Epidermal melanocyte (primary cell): ENCODE data around the gene MPP4.

ENCODE experiments used
- DNase-seq: peaks from one replicate; pipeline ENCODE4 v3.0.0; 2011; ENCODE audit warnings: low spot score; ENCODE audit not compliant: insufficient read length

MPP4 gene

GRCh38 chr2:201698588-201699226, at the start of gene MPP4:
Gene MPP4 (minus strand): TSS chr2:201698644. CDS start chr2:201693954, 4,690 bp downstream.
- DNase-seq, result no peak

- no peak for DNase-seq
These were observed 48.1 kb upstream of the MPP4 start for GRCh38 chr2:201746551-201746950.

GRCh38 chr2:201735486-201735885, 37.0 kb upstream of the MPP4 start:
- DNase-seq, result no peak

- DNase-seq, result no peak
These were observed 35.7 kb upstream of the MPP4 start for GRCh38 chr2:201734111-201734510.

- DNase-seq, result no peak
These were observed 35.1 kb upstream of the MPP4 start for GRCh38 chr2:201733544-201733943.

GRCh38 chr2:201730651-201731285, 32.3 kb upstream of the MPP4 start:
- no peak for DNase-seq

GRCh38 chr2:201715459-201715858, 17.0 kb upstream of the MPP4 start:
- no peak for DNase-seq

GRCh38 chr2:201712726-201713125, 14.3 kb upstream of the MPP4 start:
- no peak for DNase-seq

GRCh38 chr2:201709747-201710146, 11.3 kb upstream of the MPP4 start:
- no peak for DNase-seq

- DNase-seq, result no peak
These were observed 10.6 kb upstream of the MPP4 start for GRCh38 chr2:201709049-201709448.

GRCh38 chr2:201707753-201708152, 9.3 kb upstream of the MPP4 start:
- DNase-seq, result no peak

GRCh38 chr2:201707142-201707541, 8.7 kb upstream of the MPP4 start:
- DNase-seq, result no peak

GRCh38 chr2:201704536-201704935, 6.1 kb upstream of the MPP4 start:
- DNase-seq, result no peak

- DNase-seq, result no peak
These were observed 3.2 kb upstream of the MPP4 start for GRCh38 chr2:201701646-201702045.

GRCh38 chr2:201699416-201699815, 972 bp upstream of the MPP4 start:
- no peak for DNase-seq

- no peak for DNase-seq
These were observed 545 bp downstream of the MPP4 start for GRCh38 chr2:201697899-201698298.

- DNase-seq, result no peak
These were observed 2.2 kb downstream of the MPP4 start for GRCh38 chr2:201696151-201696659.

GRCh38 chr2:201685156-201685555, 13.3 kb downstream of the MPP4 start:
- DNase-seq, result no peak

- no peak for DNase-seq
These were observed 17.7 kb downstream of the MPP4 start for GRCh38 chr2:201680743-201681142.

GRCh38 chr2:201678401-201678800, 20.0 kb downstream of the MPP4 start:
- no peak for DNase-seq

GRCh38 chr2:201675454-201675853, 23.0 kb downstream of the MPP4 start:
- DNase-seq, result no peak

GRCh38 chr2:201674794-201675193, 23.6 kb downstream of the MPP4 start:
- no peak for DNase-seq

- no peak for DNase-seq
These were observed 24.1 kb downstream of the MPP4 start for GRCh38 chr2:201674298-201674697.
